GM03348 (cell line): ENCODE data around the gene SNRPA1.

ENCODE experiments used
- DNase-seq: peaks from one replicate; pipeline ENCODE4 v3.0.0; 2012; ENCODE audit warnings: low spot score

Gene SNRPA1

DNA sequence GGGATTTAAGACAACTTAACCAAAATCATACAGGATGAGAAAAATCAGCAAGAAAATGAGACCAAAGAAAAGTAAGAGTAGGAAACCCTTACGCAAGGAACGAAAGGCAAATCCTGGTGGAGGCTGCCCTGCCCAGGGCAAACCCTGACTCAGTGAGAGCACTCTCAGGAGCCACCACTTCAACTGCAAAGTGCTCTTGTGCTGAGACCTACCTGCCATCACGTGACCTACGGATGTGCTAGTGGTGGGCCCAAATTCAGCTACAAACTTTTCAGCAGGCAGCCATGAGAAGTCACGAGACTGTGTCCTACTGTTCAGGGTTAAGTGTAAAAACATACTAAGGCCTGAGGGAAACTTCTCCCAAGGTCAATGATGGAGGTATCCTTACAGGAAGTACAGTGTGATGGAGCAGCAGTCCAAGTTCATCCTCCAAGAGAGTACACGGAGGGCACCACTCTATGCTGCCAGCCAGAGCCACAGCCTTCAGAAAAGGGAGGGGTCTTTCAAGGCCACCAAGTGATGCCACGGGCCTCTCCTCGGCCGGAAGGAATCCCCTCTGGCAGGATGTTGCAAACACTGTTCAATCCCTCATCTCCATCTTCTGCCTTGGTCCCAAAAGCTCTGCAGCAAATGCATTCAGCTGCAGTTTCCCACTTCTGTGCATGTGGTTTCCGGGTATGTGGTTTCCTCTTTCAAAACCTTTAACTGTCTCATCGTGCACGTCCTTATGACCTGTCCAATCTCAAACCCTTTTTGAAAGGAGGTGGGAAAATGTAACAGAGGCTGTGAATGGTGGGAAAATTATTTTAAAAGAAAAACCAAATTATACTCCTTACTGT, 52.7 kb downstream of the SNRPA1 start:
- DNase-seq: peak; percentile 24

DNA sequence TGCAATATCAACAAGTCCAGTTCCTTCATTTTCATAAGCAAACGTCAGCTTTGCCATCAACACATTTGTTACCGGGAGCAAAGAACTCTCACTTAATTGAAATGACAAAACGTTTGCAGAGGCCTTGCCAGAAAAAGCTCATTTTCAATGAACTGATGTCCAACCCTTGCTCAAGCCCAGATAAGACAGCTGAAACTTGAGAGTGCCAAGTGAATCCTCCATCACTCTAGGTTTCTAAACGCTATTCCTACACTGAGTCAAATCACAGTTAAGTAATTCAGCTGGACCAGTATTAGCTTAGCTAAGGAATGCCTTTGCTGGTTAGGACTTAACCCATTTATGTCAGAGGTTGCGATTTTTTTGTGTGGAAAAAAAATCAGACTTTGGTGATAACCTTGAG, 54.7 kb downstream of the SNRPA1 start:
- DNase-seq: no peak

DNA sequence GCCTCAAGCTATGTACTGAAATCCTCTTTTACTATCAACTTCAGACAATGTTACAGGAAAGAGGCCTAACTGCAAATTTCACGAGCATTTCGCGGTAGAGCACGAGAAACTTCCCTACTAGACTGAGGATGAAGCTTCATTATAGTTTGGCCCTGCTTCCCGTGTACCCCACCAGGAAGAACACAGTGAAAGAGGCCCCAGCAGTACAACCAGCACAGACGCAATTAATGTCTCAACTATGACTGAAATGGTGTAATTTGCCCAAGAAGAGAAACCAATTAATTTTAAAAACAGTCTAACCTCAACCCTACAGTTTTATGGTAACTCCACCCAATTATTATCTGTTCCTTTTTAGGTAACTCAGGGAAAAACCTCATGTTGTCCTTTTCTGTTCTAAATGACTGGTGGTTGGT, 55.3 kb downstream of the SNRPA1 start:
- no peak for DNase-seq

DNA sequence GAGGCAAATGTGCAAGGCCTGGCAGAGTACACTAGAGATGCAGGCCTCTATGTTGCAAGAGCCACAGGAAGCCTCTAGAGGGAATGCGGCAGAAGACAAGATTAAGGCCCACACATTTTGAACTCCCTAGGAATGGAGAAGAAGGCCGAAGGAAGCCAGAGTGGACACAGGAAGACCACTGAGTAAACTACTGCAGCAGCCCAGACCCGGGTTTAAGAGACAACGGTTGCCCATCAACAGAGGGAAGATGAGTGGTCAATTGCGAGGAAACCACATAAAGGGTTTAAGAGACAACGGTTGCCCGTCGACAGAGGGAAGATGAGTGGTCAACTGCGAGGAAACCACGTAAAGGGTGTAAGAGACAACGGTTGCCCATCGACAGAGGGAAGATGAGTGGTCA, 57.8 kb downstream of the SNRPA1 start:
- no peak for DNase-seq

DNA sequence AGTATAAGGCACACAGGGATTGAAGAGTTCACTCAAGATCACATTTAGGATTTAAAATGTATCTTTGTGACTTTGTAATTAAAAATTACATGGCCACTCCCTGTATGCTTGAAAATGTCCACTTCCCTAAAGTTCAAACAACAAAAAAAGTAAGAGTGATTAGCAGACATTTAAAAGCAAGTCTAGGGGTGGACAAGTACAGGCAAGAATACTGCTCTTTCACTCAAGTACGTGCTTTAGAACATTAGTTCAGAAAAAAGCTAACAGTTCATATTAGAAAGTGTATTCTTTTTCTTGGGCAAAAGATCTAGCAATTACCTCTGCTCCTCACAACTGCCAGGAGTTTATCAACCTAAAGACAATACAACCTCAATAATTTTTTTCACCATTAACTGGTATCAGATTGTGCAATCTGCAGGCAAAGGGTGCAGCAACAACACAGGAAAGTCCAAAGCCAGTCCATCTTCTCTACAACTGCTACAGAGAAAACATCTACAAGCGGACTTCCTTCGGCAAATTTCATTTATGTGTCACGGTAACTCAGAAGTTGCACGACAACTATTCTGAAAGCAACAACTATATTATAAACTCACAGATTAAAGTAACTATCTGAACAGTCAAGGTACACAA, 61.3 kb downstream of the SNRPA1 start:
- no peak for DNase-seq

DNA sequence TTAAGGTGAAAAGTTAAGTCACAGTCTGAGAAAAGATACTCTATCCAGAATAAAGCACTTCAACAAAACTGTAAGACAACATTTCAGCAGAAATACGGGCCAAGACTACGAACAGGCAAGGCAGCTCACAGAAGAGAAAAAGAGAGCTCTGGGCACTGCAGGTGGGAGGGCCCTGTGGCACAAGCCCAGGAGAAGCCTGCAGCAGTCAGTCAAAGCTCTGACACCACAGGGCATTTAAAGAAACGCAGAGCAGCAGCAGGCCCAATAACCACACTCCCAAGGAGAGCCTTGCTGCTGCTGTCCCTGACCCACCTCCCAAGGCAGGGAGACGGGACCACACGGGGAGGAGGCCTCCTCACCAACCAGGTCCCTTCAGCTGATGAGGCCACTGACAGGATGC, 62.4 kb downstream of the SNRPA1 start:
- DNase-seq: no peak
